Forelimb muscle (tissue), 1 donor: Measurements from ENCODE around the gene MAP4K4. TPM values are rescaled to one million over a fixed set of nuclear protein-coding genes. Genes with fewer than 3 reads are reported as not detected.

Experiments used
- DNase-seq: peaks from one replicate; pipeline ENCODE4 v3.0.0-alpha.2; 2013; ENCODE audit warnings: low read depth
- polyA plus RNA-seq: library from polyadenylated mRNA; unstranded; fragments of 120-200 nt; gene quantifications from one replicate; pipeline ENCODE4 v1.2.1, GENCODE V29; 2013; ENCODE audit not compliant: insufficient read length

The MAP4K4 gene
- polyA plus RNA-seq, 1 donor, result 126 TPM

DNA sequence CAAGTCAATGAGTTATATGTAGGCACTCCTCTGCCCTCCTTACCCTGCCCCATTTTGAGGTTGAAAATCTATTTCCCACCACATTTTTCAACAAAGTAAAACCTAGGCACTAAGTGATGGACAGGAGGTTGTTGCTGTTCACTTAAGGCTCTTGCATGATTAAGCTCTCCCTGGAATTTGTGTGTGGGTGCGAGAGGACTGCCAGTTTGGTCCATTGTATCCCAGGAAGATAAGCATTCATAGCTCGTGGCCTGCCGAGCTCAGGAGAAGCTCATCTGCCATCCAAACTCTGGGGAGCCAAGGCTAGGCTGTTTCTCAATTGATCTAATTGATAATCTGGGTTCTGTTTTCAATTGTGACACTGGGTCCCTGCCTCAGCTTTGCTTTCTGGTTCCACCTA is 4.7 kb upstream of the MAP4K4 start:
- no peak for DNase-seq

- DNase-seq, result no peak
These were observed 3.4 kb upstream of the MAP4K4 start for GRCh38 chr2:101693991-101694588.

DNA sequence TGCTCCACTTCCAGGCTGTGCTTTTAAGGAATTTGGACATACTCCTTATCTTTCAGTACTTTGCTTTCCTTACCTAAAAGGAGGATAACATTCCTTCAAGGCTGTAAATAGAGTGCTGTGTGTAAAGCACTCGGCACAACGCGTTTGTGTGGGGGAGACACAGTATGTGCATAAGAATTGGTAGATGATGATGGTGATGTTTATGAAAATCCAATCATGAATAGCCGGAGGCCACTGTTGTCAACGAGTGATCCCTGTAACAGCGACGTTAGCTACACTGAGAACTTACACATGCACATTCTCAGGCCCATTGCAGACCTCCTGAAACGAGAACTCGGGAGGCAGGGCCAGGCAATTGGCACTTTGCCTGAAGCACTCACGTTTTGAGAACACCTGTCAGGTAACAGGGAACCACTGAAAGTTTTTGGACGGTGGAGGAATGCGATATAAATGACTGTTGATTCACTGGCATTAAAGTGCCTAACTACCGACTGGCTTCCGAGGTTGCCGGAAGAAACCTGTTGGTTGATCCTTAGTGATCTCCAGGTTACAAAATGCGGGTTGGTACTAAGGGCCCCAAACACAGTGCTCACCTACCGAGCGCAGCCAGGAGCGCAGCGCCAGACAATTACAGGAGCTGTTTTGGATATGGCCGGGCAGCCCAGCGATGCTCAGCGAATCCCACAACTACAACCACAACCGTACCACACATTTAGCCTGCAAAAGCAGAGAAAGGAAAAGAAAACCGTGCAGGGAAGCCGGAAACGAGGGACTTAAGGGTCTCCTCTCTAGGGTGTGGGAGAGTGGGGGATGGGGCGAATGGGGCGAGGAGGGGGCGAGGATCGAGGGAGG is 1.0 kb upstream of the MAP4K4 start:
- DNase-seq, result no peak

GRCh38 chr2:101698014-101698843 is 722 bp downstream of the MAP4K4 start:
- no peak for DNase-seq

- no peak for DNase-seq
These were observed 1.6 kb downstream of the MAP4K4 start for GRCh38 chr2:101698844-101699754.

DNA sequence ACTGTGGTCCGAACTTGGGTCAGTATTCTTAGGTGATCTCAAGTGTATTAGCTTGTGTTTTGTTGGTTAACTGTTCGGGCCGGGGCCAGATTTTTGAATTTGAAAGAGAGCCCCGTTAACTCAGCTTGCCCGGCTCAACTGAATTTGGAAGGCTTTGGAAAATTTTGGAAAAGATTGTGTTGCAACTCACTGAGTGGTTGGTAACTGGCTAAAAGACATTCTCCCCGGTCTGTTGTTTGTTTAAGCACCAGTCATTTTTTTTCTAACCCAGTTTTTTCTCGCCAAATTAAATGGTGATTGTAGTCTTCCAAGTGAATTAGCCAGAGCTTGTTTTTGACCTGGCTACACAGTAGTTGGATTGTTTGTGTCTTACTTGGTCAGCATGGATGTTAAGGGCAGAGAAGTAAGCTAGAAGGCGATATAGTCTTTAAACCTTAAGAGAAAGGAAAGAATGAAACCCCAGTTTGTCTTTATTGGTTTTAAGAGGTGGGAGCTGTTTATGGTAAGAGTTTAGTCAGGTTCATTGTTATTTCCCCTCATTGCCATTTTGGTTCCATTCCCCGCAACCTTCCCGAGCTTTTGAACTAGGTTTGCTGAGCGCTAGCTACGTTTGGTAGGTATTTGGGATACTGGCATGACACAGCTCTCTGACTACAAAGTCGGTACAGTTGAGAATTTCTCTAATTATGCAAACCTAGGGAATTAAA is 2.4 kb downstream of the MAP4K4 start:
- DNase-seq, result no peak

GRCh38 chr2:101704046-101704466 is 6.5 kb downstream of the MAP4K4 start:
- DNase-seq, result no peak

- no peak for DNase-seq
These were observed 7.5 kb downstream of the MAP4K4 start for GRCh38 chr2:101704816-101705578.

- DNase-seq, result no peak
These were observed 8.8 kb downstream of the MAP4K4 start for GRCh38 chr2:101706121-101706818.

DNA sequence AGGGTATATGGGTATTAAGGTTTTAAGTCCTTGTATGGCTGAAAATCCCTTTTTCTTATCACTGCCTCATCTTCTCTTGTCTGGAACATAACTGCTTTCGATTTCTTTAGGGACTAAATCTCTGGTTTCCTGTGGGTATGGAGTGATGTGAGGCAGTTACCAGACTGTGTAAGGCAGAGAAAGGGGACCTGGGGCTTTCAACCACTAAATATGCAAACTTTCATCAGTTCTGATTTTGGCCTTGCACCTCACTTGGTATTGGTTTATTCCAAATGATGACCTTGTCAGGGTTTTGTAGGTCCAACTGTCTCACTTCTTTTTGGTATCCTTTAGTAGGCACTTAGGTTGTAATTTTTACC is 9.3 kb downstream of the MAP4K4 start:
- DNase-seq, result no peak

DNA sequence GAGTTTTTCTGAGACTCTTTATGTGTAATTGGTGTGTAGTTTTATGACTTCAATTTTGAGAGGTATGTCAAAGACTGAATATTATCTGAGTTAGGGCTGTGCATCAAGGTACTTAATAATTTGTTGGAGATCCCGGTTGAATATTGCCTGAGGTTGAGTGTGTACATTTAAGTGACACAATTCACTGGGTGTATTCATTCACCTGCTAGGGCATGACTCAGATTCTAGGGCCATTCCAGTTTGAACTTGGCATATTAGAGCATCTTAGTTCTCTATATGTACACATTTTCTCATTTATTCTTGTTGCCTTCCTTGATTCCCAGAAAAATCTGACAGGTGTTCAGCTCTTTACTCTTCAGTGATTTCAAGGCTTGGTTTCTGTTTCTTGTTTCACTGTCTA is 12.5 kb downstream of the MAP4K4 start:
- DNase-seq, result no peak

DNA sequence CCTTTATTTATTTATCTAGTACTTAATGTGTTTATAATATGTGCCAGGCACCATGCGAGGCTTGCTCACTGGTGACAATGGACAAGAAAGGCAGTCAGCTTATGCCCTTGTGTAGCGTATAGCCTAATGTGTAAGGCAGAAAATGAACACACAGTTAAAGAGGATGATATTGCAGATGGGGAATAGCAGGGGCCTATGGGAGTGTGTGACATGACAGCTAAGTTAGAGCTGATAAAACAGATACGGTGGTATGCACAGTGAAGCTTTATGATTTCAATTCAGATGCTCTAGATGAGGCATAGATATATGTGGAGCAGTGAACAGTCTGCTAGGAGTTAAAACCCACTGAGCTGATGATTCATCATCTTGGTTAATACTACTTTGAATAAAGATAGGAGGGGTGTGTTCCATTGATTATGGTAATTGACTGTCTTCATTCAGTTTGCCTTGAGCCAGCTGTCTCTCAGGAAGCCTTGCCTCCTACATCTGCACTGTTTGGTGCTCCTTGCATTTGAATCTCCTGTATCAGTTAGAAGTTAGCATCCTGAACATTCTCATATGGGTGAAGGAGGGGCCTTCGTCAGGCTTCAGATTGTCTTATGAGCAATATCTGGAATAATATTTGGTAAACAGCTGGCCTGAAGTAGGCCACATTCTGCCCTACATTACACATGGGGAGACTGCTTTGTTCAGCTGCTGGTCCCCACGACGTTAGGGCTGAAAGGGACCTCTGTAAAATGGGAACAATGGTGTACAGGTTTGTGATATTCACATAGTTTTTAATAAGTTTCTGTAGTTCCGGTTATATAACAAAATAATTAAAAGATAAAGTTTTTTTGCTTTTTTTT is 13.2 kb downstream of the MAP4K4 start:
- no peak for DNase-seq

DNA sequence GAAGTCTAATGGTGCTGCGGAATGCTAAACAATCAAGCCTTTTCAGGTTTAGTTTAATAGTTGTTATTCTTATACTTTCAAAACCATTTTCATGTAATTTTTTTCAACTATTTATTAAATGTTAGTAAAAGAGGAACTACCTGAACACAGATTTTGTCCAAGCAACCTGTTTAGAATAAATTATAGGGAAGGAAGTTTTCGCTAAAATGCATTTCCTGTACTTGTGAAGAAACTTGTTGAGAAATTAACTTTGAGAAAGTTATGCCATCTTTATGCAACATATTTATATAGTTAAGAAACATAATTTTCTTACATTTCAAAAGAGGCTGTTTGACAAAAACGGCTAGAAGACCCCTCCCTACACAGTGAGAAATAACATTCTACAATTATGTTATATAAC is 16.6 kb downstream of the MAP4K4 start:
- no peak for DNase-seq

- DNase-seq, result no peak
These were observed 19.8 kb downstream of the MAP4K4 start for GRCh38 chr2:101717071-101717845.

DNA sequence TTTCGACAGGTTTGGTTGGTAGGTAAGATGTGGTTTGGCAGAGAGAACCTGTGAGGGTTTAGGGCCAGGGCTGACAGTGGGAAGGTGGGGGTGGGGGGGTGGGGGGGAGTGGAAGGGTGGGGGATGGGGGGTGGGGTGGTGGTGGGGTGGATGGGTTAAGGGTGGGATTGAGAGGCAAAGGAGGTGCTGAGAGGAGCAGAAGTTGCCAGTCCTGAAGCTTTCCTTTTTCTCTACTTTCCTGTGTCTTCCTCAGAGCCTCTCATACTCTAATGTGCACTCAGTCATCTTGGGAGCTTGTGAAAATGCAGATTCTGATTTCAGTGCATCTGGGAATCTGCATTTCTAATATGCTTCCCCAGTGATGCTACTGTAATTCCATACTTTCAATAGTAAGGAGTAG is 21.0 kb downstream of the MAP4K4 start:
- no peak for DNase-seq

- no peak for DNase-seq
These were observed 21.6 kb downstream of the MAP4K4 start for GRCh38 chr2:101718993-101719571.

DNA sequence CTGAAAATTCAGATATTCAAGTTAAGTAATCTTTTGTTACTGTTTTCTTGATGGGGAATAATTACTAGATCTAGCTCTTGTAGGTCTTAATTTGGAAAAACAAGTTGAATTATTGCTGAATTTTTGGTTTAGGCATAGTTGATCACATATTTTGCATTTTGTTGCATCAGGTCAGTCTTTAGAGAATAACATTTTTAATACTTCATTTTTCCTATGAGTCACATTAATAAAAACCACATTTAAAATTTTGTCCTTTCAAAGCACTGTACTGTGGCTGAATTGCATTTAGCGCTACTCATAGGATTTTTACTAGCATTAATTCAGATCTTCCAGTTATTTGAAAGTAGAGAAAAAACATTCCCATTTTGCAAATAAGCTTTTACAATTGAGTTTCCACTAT is 23.2 kb downstream of the MAP4K4 start:
- DNase-seq, result no peak
